ENCODE measurements around the gene EIF3K.
A peak's percentile ranks its signal among the peaks of the same experiment; 100 is the strongest.
"Not testable (repeated sequence)": the region's sequence is repeated elsewhere in the genome, so short reads cannot be mapped to it uniquely, and the experiment has no call there.

The EIF3K gene, protein sequence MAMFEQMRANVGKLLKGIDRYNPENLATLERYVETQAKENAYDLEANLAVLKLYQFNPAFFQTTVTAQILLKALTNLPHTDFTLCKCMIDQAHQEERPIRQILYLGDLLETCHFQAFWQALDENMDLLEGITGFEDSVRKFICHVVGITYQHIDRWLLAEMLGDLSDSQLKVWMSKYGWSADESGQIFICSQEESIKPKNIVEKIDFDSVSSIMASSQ

DNA sequence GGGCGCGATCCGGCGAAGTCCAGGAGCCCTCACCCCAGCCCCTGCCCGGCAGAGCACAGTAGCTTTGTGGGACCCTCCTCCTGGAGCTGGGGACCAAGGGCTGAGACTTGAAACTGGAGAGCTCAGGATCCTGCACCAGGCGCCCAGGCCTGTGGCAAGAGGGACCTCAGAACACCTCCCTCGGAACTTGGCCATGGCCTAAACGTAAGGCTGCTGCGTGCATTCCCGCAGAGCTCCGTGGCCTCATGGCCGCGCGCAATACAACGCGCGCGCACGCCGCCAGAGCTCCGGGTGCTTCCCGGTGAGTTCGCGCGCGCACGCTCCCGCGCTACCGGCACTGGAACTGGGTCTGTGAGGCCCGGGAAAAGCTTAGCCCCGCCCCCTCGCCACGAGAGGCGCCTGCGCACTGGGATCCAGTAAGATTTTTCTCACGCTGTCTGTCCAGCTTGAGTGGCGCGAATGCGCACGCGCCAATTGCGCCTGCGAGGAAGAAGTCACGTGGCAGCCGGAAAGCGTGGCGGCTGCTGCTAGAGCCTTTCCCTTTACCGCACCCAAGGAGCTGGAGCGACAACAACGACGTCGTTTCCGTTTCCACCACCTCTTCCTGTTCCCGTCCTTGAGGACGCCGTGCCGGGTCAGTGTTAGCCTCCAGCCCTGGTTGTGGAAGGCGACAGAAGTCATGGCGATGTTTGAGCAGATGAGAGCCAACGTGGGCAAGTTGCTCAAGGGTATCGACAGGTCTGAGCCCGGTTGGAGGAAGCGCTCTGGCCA lies at the start of gene EIF3K:
Gene EIF3K (plus strand): TSS at position 599 of the 771 bp plus-strand sequence. CDS start 81 bp downstream, at position 680.
- DNase-seq: peak; percentile 100

DNA sequence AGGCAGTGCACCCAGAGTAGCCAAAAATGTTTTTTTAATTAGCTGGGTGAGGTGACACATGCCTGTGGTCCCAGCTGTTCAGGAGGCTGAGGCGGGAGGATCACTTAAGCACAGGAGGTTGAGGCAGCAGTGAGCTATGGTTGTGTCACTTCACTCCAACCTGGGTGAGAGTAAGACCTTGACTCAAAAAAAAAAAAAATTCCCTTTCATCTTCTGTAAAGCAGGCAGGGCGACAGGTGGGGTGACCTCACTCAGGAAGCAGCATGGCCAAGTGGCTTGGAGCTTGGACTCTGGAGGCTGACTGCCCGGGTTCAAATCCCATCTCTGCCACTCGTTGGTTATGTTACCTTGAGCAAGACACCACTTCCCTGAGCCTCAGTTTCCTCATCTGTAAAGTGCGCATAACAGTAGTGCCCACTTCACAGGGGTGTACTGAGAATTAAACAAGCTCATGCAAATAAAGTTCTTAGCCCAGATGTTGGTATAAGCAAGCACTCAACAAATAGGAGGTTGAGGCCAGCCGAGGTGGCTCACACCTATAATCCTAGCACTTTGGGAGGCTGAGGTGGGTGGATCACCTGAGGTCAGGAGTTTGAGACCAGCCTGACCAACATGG lies 49.5 kb upstream of the EIF3K start:
- DNase-seq: no peak

DNA sequence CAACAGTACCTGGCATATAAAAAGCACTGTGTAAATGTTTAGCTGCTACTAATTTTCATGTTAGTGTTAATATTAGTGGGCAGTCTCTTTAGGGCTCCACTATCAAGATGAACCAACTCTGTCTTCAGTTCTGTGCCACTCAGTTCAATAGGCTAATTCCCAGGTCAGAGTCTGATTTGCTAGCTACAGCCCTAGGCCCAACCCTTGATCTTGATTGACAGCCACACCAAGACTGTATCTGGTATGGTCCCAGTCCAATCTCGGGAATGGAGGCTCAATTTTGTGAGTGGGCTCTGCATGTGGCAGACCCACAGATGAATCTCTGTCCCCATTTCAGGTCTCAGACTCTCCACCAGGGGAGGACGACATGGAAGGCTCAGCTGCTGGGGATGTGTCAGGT lies 47.3 kb upstream of the EIF3K start:
- no peak for DNase-seq

DNA sequence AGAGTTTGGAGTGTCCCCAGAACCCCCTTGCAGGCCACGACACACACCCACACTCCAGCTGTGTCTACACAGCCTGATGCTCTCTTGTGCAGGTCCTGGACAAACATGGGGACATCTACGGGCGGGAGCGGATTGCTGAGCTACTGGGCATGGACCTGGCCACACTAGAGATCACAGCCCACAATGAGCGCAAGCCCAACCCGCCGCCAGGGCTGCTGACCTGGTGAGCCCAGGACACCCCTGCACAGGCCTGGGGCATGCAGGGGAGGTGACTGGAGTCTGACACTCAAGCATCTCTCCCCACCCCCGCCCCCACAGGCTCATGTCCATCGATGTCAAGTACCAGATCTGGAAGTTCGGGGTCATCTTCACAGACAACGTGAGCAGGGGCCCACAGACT lies 41.2 kb upstream of the EIF3K start:
- no peak for DNase-seq

DNA sequence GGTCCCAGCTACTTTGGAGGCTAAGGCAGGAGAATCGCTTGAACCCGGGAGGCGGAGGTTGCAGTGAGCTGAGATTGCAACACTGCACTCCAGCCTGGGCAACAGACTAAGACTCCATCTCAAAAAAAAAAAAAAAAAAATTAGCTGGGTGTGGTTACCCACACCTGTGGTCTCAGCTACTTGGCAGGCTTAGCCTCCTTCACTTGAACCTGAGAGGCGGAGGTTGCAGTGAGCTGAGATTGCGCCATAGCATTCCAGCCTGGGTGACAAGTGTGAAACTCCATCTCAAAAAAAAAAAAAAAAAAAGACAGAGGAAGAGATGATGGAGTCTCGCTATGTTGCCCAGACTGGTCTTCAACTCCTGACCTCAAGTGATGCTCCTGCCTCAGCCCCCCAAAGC lies 39.7 kb upstream of the EIF3K start:
- DNase-seq: not testable (repeated sequence)

DNA sequence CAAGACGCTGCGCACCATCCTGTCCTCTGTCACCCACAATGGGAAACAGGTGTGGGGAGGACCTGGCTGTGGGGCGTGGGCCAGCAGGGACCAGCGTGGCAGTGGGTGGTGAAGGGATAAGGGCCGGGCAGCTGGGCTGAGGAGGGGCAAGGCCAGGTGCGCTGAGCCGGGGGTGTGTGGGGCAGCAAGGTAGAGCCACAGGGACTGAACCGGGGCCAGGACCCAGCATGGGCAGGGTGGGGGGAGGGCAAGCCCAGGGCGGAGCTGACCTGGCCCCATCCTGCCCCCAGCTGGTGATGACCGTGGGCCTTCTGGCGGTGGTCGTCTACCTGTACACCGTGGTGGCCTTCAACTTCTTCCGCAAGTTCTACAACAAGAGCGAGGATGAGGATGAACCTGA lies 38.9 kb upstream of the EIF3K start:
- DNase-seq: no peak

DNA sequence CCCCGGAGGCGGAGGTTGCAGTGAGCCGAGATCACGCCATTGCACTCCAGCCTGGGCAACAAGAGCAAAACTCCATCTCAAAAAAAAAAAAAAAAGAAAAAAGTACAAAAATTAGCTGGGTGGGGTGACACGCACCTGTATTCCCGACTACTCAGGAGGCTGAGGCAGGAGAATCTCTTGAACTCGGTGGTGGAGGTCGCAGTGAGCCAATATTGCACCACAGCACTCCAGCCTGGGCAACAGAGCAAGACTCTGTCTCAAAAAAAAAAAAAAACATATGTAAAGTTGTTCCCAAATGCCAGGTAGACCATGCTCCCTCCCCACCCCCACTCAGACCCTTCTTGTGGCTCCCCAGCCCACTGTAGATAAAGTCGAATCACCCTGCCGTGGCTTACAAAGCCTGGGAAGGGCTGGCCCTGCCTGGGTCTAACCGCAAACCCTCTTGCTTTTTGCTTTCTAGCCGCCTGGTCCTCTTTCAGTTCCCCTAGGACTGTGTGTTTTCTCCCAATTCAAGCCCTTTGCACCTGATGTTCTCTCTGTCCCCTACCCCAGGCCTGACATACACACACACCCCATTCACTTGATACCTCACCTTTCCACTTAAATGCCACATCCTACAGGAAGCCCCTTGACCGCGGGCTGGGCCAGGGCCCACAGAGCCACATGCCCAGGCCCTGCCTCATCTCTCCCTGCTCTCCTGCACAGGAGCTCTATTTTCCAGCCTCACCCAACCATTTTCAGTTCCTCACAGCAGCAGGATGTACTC lies 35.6 kb upstream of the EIF3K start:
- DNase-seq: no peak

DNA sequence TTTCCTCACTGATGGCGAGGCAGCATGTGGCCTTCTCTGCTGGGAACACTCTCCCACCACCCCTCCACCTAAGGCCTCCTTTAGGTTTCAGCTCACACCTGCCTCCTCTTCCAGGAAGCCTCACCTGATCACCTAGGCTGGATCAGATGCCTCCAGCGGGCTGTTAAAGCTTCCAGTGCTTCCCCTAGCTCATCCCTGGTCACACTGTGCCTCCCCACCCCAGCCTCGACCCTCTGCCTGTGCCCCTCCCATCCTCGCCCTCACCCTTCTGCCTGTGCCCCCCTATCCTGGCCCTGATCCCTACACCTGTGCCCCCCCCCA lies 35.0 kb upstream of the EIF3K start:
- no peak for DNase-seq

DNA sequence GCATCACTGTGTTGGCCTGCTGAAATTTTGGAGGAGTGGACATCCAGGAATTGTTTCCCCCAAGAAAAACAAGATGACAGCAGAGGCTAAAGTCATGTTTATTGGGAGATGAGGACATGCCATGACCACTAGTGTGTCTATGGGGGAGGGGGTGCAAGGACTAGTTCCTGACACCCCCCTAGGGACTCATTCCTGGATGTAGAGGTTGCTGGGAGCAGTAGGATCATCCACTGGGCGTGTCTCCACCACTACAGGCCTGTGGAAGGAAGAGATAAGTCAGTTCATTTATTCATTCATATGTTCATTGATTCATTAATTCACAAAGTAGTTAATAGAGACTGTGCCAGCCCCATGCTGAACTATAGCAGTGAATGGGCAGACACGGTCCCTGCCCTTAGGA lies 31.4 kb upstream of the EIF3K start:
- DNase-seq: no peak

DNA sequence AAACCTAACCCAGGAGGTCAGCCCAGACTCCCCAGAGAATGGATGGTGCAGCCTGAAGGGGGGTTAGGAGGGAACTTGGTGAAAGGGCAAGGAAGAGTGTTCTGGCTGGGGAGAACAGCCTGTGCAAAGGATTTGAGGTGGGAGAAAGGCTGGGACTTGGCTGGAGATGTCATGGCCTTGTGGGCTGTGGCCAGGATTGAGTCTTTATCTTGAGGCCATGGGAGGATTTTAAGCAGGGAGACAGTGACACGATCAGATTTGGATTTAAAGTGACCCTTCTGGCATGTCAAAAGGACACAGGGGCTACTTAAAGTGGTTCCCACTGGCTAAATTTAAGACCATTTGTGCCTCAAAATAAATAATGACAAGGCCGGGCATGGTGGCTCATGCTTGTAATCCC lies 30.9 kb upstream of the EIF3K start:
- DNase-seq: no peak

DNA sequence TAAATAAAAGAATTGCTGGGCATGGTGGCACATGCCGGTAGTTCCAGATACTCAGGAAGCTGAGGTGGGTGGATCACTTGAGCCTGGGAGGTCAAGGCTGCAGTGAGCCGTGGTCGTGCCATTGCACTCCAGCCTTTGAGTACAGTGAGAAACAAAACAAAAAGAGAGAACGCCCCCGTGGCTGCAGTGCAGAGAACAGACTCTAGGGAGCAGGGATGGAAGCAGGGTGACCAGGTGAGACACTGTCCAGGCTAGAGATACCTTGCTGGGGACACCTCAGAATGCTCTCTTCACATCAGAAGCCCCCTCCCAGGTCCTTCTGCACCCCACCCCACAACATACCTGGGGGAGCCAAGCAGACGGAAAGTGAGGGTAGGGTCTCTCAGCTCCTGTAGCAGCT lies 26.0 kb upstream of the EIF3K start:
- no peak for DNase-seq

DNA sequence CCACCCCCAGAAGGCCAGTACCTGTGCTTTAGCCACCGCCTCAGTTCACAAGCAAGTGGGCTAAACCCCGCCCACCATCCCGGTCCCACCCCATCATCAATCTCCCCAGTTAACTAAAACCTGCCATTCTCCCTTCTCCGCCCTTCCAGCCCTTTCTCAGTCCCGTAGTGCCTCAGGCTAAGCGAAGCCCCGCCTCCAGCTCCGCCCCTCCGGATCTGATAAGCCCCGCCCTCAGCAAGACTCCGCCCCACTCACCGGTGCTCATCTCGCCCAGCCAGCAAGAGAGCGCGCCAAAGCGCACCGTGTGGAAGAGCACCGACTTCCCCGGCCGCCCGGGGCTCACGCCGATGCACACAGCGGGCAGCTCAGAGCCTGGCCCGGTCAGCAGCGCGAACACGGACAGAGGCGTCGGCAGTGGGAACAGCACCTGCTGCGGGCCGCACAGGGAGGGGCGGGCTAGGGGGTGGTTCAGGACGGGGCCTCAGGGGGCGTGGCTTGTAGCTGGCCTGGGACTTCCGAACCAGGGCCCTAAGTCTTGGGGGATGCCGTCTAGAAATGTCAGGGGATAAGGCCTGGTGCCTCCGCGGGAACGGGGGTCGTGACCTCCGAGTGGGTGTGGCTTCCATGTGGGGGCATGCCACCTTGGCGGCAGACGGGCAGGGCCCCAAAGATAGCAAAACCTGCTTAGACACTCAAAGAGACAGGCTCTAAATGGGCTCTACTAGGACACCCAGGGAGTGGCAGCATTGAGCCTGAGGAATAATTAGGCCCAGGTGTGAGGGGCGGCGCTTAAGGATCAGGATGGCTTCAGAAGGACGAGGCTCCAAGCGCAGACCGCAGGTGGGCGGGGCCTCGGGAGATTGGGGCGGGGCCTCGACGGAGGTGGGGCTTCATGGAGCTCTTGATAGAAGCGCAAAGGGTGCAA lies 22.7 kb upstream of the EIF3K start:
- DNase-seq: peak; percentile 19

DNA sequence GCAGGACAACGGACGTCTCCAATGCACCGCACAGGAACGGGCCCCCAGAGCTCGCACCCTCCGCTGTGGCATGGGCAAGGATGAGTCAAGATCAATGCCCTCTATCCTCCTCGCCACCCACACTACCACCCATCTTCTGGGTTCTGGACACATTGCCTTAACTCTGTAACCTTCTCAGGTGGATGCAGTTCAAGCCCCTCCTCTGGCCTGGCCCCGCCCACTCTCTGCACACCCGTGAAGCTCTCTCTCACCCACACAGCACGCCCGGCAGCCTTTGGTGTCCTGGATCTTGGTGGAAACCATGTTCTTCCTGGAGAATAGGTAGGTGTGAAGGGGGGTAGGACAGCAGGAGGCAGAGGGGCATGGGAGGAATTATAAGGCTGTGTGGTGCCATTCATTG lies 21.9 kb upstream of the EIF3K start:
- no peak for DNase-seq

DNA sequence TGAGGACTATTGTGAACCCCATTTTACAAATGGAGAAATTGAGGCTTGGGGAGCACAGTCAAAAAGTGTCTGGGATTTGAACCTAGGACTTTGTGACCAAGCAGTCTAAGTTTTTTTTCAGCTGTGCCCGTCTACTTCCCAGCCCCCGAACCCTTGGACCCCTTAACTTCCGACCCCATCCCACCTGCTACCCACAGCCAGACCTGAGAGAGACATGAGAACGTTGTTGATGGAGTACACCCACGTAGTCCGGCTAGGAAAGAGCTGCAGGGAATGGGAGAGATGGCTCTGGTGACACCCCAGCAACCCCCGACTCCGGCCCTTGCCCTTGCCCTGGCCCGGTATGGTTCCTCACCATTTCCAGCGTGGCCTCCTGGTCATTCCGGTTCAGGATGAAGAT lies 19.3 kb upstream of the EIF3K start:
- DNase-seq: no peak

DNA sequence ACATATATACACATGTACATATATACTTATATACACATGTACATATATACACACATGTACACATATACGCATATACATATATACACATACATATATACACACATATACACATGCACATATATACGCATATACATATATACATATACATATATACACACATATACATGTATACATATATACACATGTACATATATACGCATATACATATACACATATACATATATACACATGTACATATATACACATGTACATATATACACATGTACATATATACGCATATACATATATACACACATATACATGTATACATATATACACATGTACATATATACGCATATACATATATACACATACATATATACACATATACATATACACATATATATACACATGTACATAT lies 16.1 kb upstream of the EIF3K start:
- not testable (repeated sequence) for DNase-seq

DNA sequence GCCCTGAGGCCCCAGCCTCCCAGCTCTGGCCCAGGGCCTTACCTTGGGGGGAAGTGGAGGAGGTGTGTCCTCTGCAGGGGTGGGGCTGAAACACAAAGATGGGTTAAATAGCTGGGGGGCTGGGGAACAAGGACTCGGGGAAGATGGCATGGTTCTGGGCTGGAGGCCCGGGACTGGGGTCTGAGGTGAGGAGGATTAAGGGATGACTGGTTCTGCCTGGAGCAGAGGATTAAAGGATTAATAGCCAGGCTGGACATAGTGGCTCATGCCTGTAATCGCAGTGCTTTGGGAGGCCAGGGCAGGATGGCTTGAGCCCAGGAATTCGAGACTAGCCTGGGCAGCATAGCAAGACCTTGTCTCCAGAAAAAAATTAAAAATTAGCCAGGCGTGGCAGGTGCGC lies 12.9 kb upstream of the EIF3K start:
- no peak for DNase-seq

DNA sequence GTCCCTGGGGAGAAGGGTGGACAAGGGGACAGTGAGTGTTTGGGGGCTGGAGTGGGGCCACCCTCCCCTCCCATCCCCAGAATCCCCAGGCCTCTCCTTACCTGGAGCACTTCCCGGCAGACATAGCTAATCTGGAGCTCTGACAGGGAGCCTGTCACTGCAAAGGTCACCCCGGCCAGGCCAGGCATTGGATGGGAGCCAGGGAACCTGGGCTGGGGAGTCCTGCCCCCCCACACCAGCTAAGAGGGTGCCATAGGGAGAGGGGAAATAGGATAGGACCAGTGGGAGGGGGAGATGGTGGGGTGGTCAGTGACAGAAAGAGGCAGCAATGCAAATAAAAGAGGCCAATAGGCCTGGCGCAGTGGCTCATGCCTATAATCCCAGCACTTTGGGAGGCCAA lies 4.7 kb upstream of the EIF3K start:
- no peak for DNase-seq

DNA sequence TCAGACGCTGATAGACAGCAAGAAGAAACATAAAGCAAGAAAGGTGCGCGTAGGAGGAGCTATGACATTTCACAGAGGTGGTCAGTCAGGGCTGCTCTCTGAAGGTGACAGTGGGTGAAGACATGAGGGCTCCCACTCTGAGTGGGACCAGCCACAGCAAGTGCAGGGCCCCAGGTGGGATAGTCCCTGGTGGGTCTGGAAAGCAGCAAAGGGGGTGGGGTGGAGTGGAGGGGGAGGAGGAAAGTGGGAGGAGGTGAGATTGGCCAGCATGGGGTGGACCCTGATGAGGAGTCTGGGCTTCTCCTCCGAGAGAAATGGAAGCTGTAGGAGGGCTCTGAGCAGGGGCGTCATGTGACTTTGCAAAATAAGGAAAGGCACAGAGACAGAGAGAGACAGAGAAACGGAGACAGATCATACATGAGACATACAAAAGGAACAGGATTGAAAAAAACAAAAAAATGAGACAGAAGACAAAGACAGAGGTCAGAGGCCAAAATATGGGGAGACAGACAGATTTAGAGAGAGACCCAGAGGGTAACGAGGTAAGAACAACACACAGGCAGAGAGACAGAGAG lies 3.9 kb upstream of the EIF3K start:
- no peak for DNase-seq

DNA sequence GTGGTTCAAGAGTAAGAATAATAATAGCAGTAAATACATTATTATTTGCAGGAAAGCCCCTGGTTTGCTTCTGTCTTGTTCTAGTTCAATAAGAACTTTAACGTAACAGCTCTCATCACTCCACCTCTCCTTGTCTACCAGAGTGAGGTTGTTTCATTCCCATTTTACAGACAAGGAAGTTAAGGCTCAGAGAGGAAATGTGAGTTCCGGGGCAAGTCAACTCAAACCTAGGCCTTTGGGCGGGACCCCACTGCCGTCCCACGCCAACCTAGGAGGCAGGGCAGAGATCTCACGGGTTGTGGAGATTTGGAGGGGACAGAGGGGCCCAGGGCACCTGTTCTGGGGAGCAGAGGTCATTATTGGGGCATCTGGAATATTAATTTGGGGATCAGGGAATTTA lies 2.7 kb upstream of the EIF3K start:
- DNase-seq: peak; percentile 48

DNA sequence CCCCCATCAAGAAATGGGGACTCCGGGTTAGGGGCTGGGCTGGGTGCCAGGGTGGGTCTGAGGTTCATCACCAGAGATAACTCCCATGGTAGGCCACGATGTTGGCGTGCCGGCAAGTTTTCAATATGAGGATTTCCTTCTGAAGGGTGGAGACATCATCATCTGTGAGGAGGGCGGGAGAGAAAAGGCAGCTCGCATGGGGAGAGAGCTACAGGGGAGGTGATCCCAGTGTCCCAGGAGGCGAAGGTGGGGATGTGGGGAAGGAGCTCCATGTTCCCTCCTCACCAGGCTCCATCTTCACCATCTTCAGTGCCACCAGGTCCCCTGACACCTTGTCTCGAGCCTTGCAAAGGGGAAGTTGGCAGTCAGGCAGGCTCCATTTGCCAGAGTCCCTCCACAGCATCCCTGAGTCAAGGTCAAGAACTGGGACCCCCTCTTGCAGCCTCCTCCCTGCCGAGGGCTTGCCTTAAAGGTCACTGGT lies 1.7 kb upstream of the EIF3K start:
- DNase-seq: peak; percentile 55

DNA sequence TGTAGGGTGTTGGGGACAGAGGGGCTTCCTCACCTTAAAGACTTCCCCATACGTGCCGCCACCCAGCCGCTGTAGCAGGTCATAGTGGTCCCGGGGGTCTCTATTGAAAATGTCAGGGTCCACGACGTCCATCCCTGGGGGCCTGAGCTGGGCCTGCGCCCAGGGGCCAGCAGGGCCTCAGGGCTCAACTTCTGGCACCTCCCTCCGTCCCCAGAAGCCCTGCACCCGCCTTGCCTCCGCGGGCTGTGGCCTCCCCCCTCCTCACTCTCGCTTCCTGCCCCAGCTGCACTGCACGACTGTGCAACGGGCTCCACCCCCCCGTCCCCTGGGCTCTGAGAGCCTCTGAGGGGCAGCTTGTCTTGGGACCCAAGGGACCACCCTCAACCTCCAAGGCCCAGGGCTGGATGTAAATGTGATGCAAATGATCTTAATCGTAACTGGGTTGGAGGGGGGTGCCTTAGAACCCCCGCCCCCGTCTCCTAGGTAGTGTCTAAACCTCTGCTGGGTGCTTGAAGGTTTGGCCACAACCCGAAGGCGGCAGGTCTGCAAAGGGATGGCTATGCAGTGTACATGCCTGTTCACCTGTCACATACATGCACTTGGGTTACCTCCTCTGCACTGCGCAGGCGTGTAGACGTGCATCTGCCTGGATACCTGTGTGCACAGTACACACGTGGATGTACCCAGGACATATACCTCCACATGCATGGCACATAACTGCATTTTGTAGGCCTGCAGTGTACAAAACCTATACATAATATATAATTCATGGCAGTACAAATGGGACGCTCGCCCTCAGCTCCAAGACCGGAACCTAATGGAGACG lies 1.0 kb upstream of the EIF3K start, which contains the start of gene MAP4K1:
Gene MAP4K1 (minus strand): TSS at position 190 of the 826 bp plus-strand sequence. CDS start 58 bp downstream, at position 132.
- peak; percentile 88 for DNase-seq

All from activated CD4-positive, alpha-beta T cell treated with anti-CD3 and anti-CD28 coated beads, Interleukin-10, Interleukin-2, amounts not matched to agents 100 ng/mL and 50 ng/mL, durations not matched to agents 16 hours and 8 hours (primary cell).